Fibroblast of lung (primary cell): ENCODE measurements around the gene XAGE1B. TPM values are rescaled to one million over a fixed set of nuclear protein-coding genes. Genes with fewer than 3 reads are reported as not detected.
"Not testable (repeated sequence)": the region's sequence is repeated elsewhere in the genome, so short reads cannot be mapped to it uniquely, and the experiment has no call there.

Source experiments
- DNase-seq, 2 donors: peaks; one replicate each; pipeline versions ENCODE4 v3.0.0 to v3.0.0-alpha.2; 2010; ENCODE audit warnings: low read depth in 2 of 2
- H2AFZ ChIP-seq: 2 replicates; pipeline ENCODE4 v1.5.1; 2012; ENCODE audit warnings: low read length, control low read depth, inconsistent platforms
- H3K27ac ChIP-seq: 2 replicates; pipeline ENCODE4 v1.5.1; 2011; ENCODE audit warnings: low read length, control low read depth; ENCODE audit not compliant: insufficient read depth
- H3K27me3 ChIP-seq: 2 replicates; pipeline ENCODE4 v1.5.1; 2011; ENCODE audit warnings: mild to moderate bottlenecking, low read length; ENCODE audit not compliant: control insufficient read depth, insufficient read depth
- H3K36me3 ChIP-seq: 2 replicates; pipeline ENCODE4 v1.5.1; 2011; ENCODE audit warnings: low read length; ENCODE audit not compliant: control insufficient read depth, insufficient read depth
- H3K4me1 ChIP-seq: 2 replicates; pipeline ENCODE4 v1.5.1; 2011; ENCODE audit warnings: low read length; ENCODE audit not compliant: control insufficient read depth, insufficient read depth; ENCODE audit errors: extremely low read depth
- H3K4me2 ChIP-seq: 2 replicates; pipeline ENCODE4 v1.5.1; 2011; ENCODE audit warnings: low read length, control low read depth; ENCODE audit not compliant: insufficient read depth; ENCODE audit errors: extremely low read depth
- H3K4me3 ChIP-seq, 4 experiments: fragments of 200-600 bp in 1 of 4; sonication (generic) in 1 of 4; replicated peaks in 1 of 4; 2 replicates each; pipeline ENCODE4 v1.5.1; 2011 to 2016; ENCODE audit warnings: low read length in 4 of 4, low read depth in 3 of 4, mild to moderate bottlenecking in 3 of 4, control low read depth in 2 of 4, inconsistent platforms in 1 of 4, mixed read lengths in 1 of 4; ENCODE audit not compliant: insufficient read depth in 1 of 4; ENCODE audit errors: control extremely low read depth in 1 of 4
- H3K79me2 ChIP-seq: 2 replicates; pipeline ENCODE4 v1.5.1; 2012; ENCODE audit warnings: mild to moderate bottlenecking, low read length, inconsistent platforms; ENCODE audit not compliant: control insufficient read depth, insufficient read depth
- H3K9ac ChIP-seq: 2 replicates; pipeline ENCODE4 v1.5.1; 2011; ENCODE audit warnings: mild to moderate bottlenecking, low read length, control low read depth; ENCODE audit not compliant: insufficient read depth
- H3K9me3 ChIP-seq: 2 replicates; pipeline ENCODE4 v1.5.1; 2012; ENCODE audit warnings: low read depth, low read length; ENCODE audit not compliant: control insufficient read depth, insufficient read depth
- H4K20me1 ChIP-seq: 2 replicates; pipeline ENCODE4 v1.5.1; 2011; ENCODE audit warnings: low read length; ENCODE audit not compliant: control insufficient read depth, insufficient read depth; ENCODE audit errors: extremely low read depth
- CTCF ChIP-seq, 2 donors: IDR thresholded peaks in 1 of 2; conservative IDR thresholded peaks in 1 of 2; 1 replicate in 1 of 2; 2 replicates in 1 of 2; pipeline ENCODE4 v1.5.1; 2011 to 2012; ENCODE audit warnings: low read length in 2 of 2, control low read depth in 1 of 2, inconsistent platforms in 1 of 2, low read depth in 1 of 2, mild to moderate bottlenecking in 1 of 2
- EZH2 ChIP-seq: IDR thresholded peaks from 2 replicates; pipeline ENCODE4 v1.5.1; 2012; ENCODE audit warnings: low read length, control low read depth, mild to moderate bottlenecking; ENCODE audit errors: missing control alignments
- polyA minus RNA-seq: library from RNA; depleted of rRNA, polyadenylated mRNA; stranded (reverse); fragments of >200 nt; gene quantifications from 2 replicates; pipeline ENCODE4 v1.2.3, GENCODE V29; 2011; ENCODE audit warnings: low replicate concordance
- polyA plus RNA-seq, 2 donors: library from polyadenylated mRNA; depleted of rRNA in 1 of 2; stranded (reverse) in 1 of 2; unstranded in 1 of 2; fragments of >200 nt; gene quantifications; 2 replicates each; pipeline ENCODE4 v1.2.1, GENCODE V29; 2011 to 2012; ENCODE audit warnings: missing spikeins in 1 of 2
- total RNA-seq: library from RNA; depleted of rRNA; stranded (reverse); fragments of >200 nt; gene quantifications from 2 replicates; pipeline ENCODE4 v1.2.1, GENCODE V29; 2014

Gene XAGE1B
- total RNA-seq (not detected in 2 replicates), polyA plus RNA-seq (not detected in 2 replicates), polyA minus RNA-seq (not detected in 2 replicates)
- not detected in 2 replicates for polyA plus RNA-seq (2012)

- not testable (repeated sequence) for H3K27ac ChIP-seq, H3K9me3 ChIP-seq, H3K4me2 ChIP-seq, H3K4me3 ChIP-seq, H4K20me1 ChIP-seq, H3K36me3 ChIP-seq, H2AFZ ChIP-seq, H3K27me3 ChIP-seq, H3K9ac ChIP-seq, H3K79me2 ChIP-seq, DNase-seq, H3K4me1 ChIP-seq
These were observed at the start of gene XAGE1B for GRCh38 chrX:52516987-52517325. Gene XAGE1B, minus strand, starts transcription at chrX:52517063. Its CDS starts 1,536 bp downstream, at chrX:52515527.

GRCh38 chrX:52563105-52563504 lies 46.2 kb upstream of the XAGE1B start:
- Histone ChIP-seq H3K9ac (no peak overlapping the region), H3K4me2 (no peak overlapping the region), H4K20me1 (no peaks in the 10 kb centered on the region), H3K36me3 (no peaks in the 10 kb centered on the region), H3K4me1 (no peaks in the 10 kb centered on the region), H2AFZ (no peak overlapping the region), H3K27ac (no peak overlapping the region), H3K4me3 (no peak overlapping the region), H3K79me2 (no peaks in the 10 kb centered on the region), H3K9me3 (no peaks in the 10 kb centered on the region), H3K27me3 (no peaks in the 10 kb centered on the region)
- no peak for DNase-seq
- TF ChIP-seq EZH2 (no peak), CTCF (conservative IDR thresholded peaks at IDR 0.05 in 1 of 2, IDR thresholded peaks at IDR 0.05 in 1 of 2; ENCODE audit: low read depth in 1 of 2, low read length in 2 of 2) (no peak)

- Histone ChIP-seq H3K9me3 (no peaks in the 10 kb centered on the region), H3K79me2 (no peaks in the 10 kb centered on the region)
These were observed 41.3 kb upstream of the XAGE1B start for GRCh38 chrX:52558140-52558539.

More at GRCh38 chrX:52558140-52558539, 41.3 kb upstream of the XAGE1B start:
- H3K4me2 ChIP-seq, result no peak overlapping the region
- no peak for DNase-seq
- no peak overlapping the region for H2AFZ ChIP-seq
- H4K20me1 ChIP-seq, result no peaks in the 10 kb centered on the region
- H3K36me3 ChIP-seq, result no peaks in the 10 kb centered on the region
- no peaks in the 10 kb centered on the region for H3K4me1 ChIP-seq
- no peaks in the 10 kb centered on the region for H3K27me3 ChIP-seq
- H3K4me3 ChIP-seq, result no peak overlapping the region
- H3K27ac ChIP-seq, result no peak overlapping the region
- H3K9ac ChIP-seq, result no peak overlapping the region
- TF ChIP-seq EZH2 (no peak), CTCF (conservative IDR thresholded peaks at IDR 0.05 in 1 of 2, IDR thresholded peaks at IDR 0.05 in 1 of 2; ENCODE audit: low read depth in 1 of 2, low read length in 2 of 2) (no peak)
